Mesenchymal stem cell (in vitro differentiated cells and primary cell): Measurements from ENCODE around the gene RCN2.
"Not testable (repeated sequence)": the region's sequence is repeated elsewhere in the genome, so short reads cannot be mapped to it uniquely, and the experiment has no call there.

ENCODE experiments used
- DNase-seq: peaks from one replicate; pipeline ENCODE4 v3.0.0-alpha.2; 2013
- H2AFZ ChIP-seq: one replicate; pipeline ENCODE4 v1.6.1; 2013; ENCODE audit warnings: low read depth, mild to moderate bottlenecking, control low read depth, inconsistent platforms, low read length, moderate library complexity
- H2AK5ac ChIP-seq: 2 replicates; pipeline ENCODE4 v1.6.1; 2013; ENCODE audit warnings: low read length, moderate library complexity, mild to moderate bottlenecking, inconsistent platforms; ENCODE audit not compliant: severe bottlenecking
- H2BK120ac ChIP-seq: one replicate; pipeline ENCODE4 v1.6.1; 2013; ENCODE audit warnings: low read depth, mild to moderate bottlenecking, inconsistent platforms, low read length, moderate library complexity
- H2BK12ac ChIP-seq, 2 experiments: one replicate each; pipeline ENCODE4 v1.6.1; 2013; ENCODE audit warnings: inconsistent platforms in 2 of 2, low read length in 2 of 2, mild to moderate bottlenecking in 2 of 2, moderate library complexity in 2 of 2, control low read depth in 1 of 2
- H2BK15ac ChIP-seq: one replicate; pipeline ENCODE4 v1.6.1; 2013; ENCODE audit warnings: mild to moderate bottlenecking, low read depth, inconsistent platforms; ENCODE audit not compliant: poor library complexity, severe bottlenecking
- H2BK5ac ChIP-seq: 2 replicates; pipeline ENCODE4 v1.6.1; 2013; ENCODE audit warnings: low read depth, mild to moderate bottlenecking, low read length, control low read depth, inconsistent platforms; ENCODE audit not compliant: poor library complexity, severe bottlenecking
- H3K14ac ChIP-seq, 2 experiments: one replicate each; pipeline ENCODE4 v1.6.1; 2013; ENCODE audit warnings: inconsistent platforms in 2 of 2, low read length in 2 of 2, control low read depth in 1 of 2, mild to moderate bottlenecking in 1 of 2, moderate library complexity in 1 of 2
- H3K18ac ChIP-seq, 2 experiments: one replicate each; pipeline ENCODE4 v1.6.1; 2013; ENCODE audit warnings: inconsistent platforms in 2 of 2, low read length in 2 of 2, control low read depth in 1 of 2, low read depth in 1 of 2, mild to moderate bottlenecking in 1 of 2
- H3K23ac ChIP-seq, 2 experiments: one replicate each; pipeline ENCODE4 v1.6.1; 2013; ENCODE audit warnings: inconsistent platforms in 2 of 2, low read length in 2 of 2, mild to moderate bottlenecking in 2 of 2, moderate library complexity in 2 of 2, control low read depth in 1 of 2
- H3K27ac ChIP-seq: 2 replicates; pipeline ENCODE4 v1.5.1; 2013; ENCODE audit warnings: mild to moderate bottlenecking, moderate library complexity, low read length, control low read depth, inconsistent platforms; ENCODE audit not compliant: poor library complexity, severe bottlenecking
- H3K27me3 ChIP-seq, 2 experiments: 2 replicates each; pipeline versions ENCODE4 v1.6.1 to v1.7.0; 2013; ENCODE audit warnings: low read length in 2 of 2, mild to moderate bottlenecking in 2 of 2, moderate library complexity in 2 of 2, control low read depth in 1 of 2, inconsistent platforms in 1 of 2; ENCODE audit not compliant: control insufficient read depth in 1 of 2, insufficient read depth in 1 of 2
- H3K36me3 ChIP-seq, 2 experiments: 2 replicates each; pipeline versions ENCODE4 v1.6.1 to v1.7.0; 2013; ENCODE audit warnings: low read length in 2 of 2, control low read depth in 1 of 2, inconsistent platforms in 1 of 2, low read depth in 1 of 2, mild to moderate bottlenecking in 1 of 2; ENCODE audit not compliant: insufficient read depth in 2 of 2, control insufficient read depth in 1 of 2
- H3K4ac ChIP-seq, 2 experiments: one replicate each; pipeline ENCODE4 v1.6.1; 2013; ENCODE audit warnings: inconsistent platforms in 2 of 2, low read length in 2 of 2, mild to moderate bottlenecking in 2 of 2, moderate library complexity in 2 of 2, control low read depth in 1 of 2, low read depth in 1 of 2
- H3K4me1 ChIP-seq: 2 replicates; pipeline ENCODE4 v1.6.1; 2013; ENCODE audit warnings: low read depth, low read length, control low read depth; ENCODE audit not compliant: control insufficient read depth, insufficient read depth
- H3K4me2 ChIP-seq: 2 replicates; pipeline ENCODE4 v1.6.1; 2013; ENCODE audit warnings: low read length, mild to moderate bottlenecking, inconsistent platforms; ENCODE audit not compliant: poor library complexity, severe bottlenecking
- H3K4me3 ChIP-seq, 2 experiments: 2 replicates each; pipeline versions ENCODE4 v1.5.1 to v1.7.0; 2013; ENCODE audit warnings: low read length in 2 of 2, mild to moderate bottlenecking in 2 of 2, control low read depth in 1 of 2, low read depth in 1 of 2; ENCODE audit not compliant: insufficient read depth in 1 of 2
- H3K79me1 ChIP-seq: replicated peaks from 2 replicates; pipeline ENCODE4 v1.6.1; 2013; ENCODE audit warnings: mild to moderate bottlenecking, control low read depth, low read length, inconsistent platforms; ENCODE audit not compliant: poor library complexity, severe bottlenecking
- H3K9ac ChIP-seq: 2 replicates; pipeline ENCODE4 v1.7.0; 2013; ENCODE audit warnings: mild to moderate bottlenecking, low read length, moderate library complexity
- H3K9me3 ChIP-seq: 2 replicates; pipeline ENCODE4 v1.7.0; 2013; ENCODE audit warnings: mild to moderate bottlenecking, low read length; ENCODE audit not compliant: control insufficient read depth
- H4K8ac ChIP-seq: one replicate; pipeline ENCODE4 v1.6.1; 2013; ENCODE audit warnings: inconsistent platforms, mild to moderate bottlenecking, low read length, moderate library complexity
- H4K91ac ChIP-seq: one replicate; pipeline ENCODE4 v1.6.1; 2013; ENCODE audit warnings: mild to moderate bottlenecking, low read length, inconsistent platforms
- WGBS: methylation state at CpG from one replicate; pipeline ENCODE4 v1.1.7; 2013; ENCODE audit warnings: mixed read lengths; 5-methylcytosine and 5-hydroxymethylcytosine counted together

Gene RCN2

GRCh38 chr15:76899931-76900310 is 31.6 kb upstream of the RCN2 start:
- not testable (repeated sequence) for H3K4me1 ChIP-seq, H2BK120ac ChIP-seq, DNase-seq

GRCh38 chr15:76901965-76902364 is 29.6 kb upstream of the RCN2 start:
- Histone ChIP-seq H3K9me3 (peaks cover 2% of the 10 kb centered on the region), H2BK12ac (no peak overlapping the region), H3K4me3 (no peak overlapping the region), H3K14ac (no peak overlapping the region), H3K27ac (no peak overlapping the region), H2AFZ (no peak overlapping the region), H3K18ac (no peak overlapping the region), H3K79me1 (peaks cover 19% of the 10 kb centered on the region), H3K4ac (no peak overlapping the region), H2AK5ac (no peak overlapping the region), H3K27me3 (no peaks in the 10 kb centered on the region), H3K36me3 (no peaks in the 10 kb centered on the region), H2BK5ac (no peak overlapping the region), H4K91ac (no peak overlapping the region), H4K8ac (no peak overlapping the region), H3K4me2 (no peak overlapping the region), H3K4me1 (peaks cover 8% of the 10 kb centered on the region), H3K9ac (no peak overlapping the region), H2BK120ac (no peak overlapping the region), H2BK15ac (no peak overlapping the region), H3K23ac (no peak overlapping the region)
- no peak for DNase-seq
- WGBS, result 95% methylated on average over 2 of the region's 2 CpGs

More at GRCh38 chr15:76899931-76900310, 31.6 kb upstream of the RCN2 start:
- not testable (repeated sequence) for H3K18ac ChIP-seq, H3K14ac ChIP-seq, H2BK12ac ChIP-seq, H2AK5ac ChIP-seq, H2AFZ ChIP-seq, H3K27ac ChIP-seq, H3K4ac ChIP-seq, H3K27me3 ChIP-seq, H4K91ac ChIP-seq, H3K4me3 ChIP-seq, H3K23ac ChIP-seq, H4K8ac ChIP-seq, H3K9me3 ChIP-seq, H3K36me3 ChIP-seq, H2BK15ac ChIP-seq, H3K4me2 ChIP-seq, H3K9ac ChIP-seq, H2BK5ac ChIP-seq
- peaks cover 22% of the 10 kb centered on the region for H3K79me1 ChIP-seq
- no CpG with 5 or more reads among the region's 6 CpGs for WGBS

GRCh38 chr15:76903251-76903681 is 28.3 kb upstream of the RCN2 start:
- no peak overlapping the region for H2BK15ac ChIP-seq
- H3K18ac ChIP-seq, result no peak overlapping the region
- peak; percentile 75 for DNase-seq
- H3K27ac ChIP-seq, result no peak overlapping the region
- H3K4ac ChIP-seq, result no peak overlapping the region
- H3K9me3 ChIP-seq, result peaks cover 2% of the 10 kb centered on the region
- H4K91ac ChIP-seq, result no peak overlapping the region
- no peak overlapping the region for H2BK12ac ChIP-seq
- H3K27me3 ChIP-seq, result no peaks in the 10 kb centered on the region
- no peak overlapping the region for H2BK5ac ChIP-seq
- H3K4me2 ChIP-seq, result no peak overlapping the region
- peaks cover 16% of the 10 kb centered on the region for H3K79me1 ChIP-seq
- H3K36me3 ChIP-seq, result no peaks in the 10 kb centered on the region
- no peak overlapping the region for H3K4me3 ChIP-seq
- H3K9ac ChIP-seq, result peak overlapping the region; percentile 14
- H3K4me1 ChIP-seq, result peaks cover 8% of the 10 kb centered on the region
- no peak overlapping the region for H3K23ac ChIP-seq
- H4K8ac ChIP-seq, result no peak overlapping the region
- no peak overlapping the region for H2AK5ac ChIP-seq
- H3K14ac ChIP-seq, result no peak overlapping the region
- H2BK120ac ChIP-seq, result no peak overlapping the region
- no peak overlapping the region for H2AFZ ChIP-seq

GRCh38 chr15:76904461-76905012 is 27.0 kb upstream of the RCN2 start:
- Histone ChIP-seq H3K23ac (peak overlapping the region in 1 of 2 experiments; percentile 14), H3K27ac (no peak overlapping the region), H4K91ac (no peak overlapping the region), H3K27me3 (no peaks in the 10 kb centered on the region), H3K9me3 (no peaks in the 10 kb centered on the region), H3K4ac (no peak overlapping the region), H3K4me3 (peak overlapping the region; percentile 85 to 93), H2AK5ac (no peak overlapping the region), H4K8ac (peak overlapping the region; percentile 35), H3K4me2 (peak overlapping the region; percentile 88), H2BK12ac (no peak overlapping the region), H3K4me1 (peaks cover 8% of the 10 kb centered on the region), H2BK15ac (no peak overlapping the region), H2BK120ac (peak overlapping the region; percentile 39), H3K18ac (peak overlapping the region; percentile 86 to 98), H2AFZ (peak overlapping the region; percentile 94), H3K79me1 (peaks cover 13% of the 10 kb centered on the region), H3K14ac (peak overlapping the region in 1 of 2 experiments; percentile 97), H2BK5ac (no peak overlapping the region), H3K36me3 (no peaks in the 10 kb centered on the region), H3K9ac (peak overlapping the region; percentile 84)
- 1% methylated on average over 27 of the region's 29 CpGs for WGBS
- peak; percentile 46 for DNase-seq
